CD14-positive monocyte (primary cell): ENCODE data around the gene RNF130. TPM values are rescaled to one million over a fixed set of nuclear protein-coding genes. Genes with fewer than 3 reads are reported as not detected.
A peak's percentile ranks its signal among the peaks of the same experiment; 100 is the strongest.

Source experiments
- DNase-seq, 3 donors: peaks; one replicate each; pipeline ENCODE4 v3.0.0-alpha.2; 2011 to 2022
- H2AFZ ChIP-seq: 2 replicates; pipeline ENCODE4 v1.6.0; 2012; ENCODE audit warnings: mild to moderate bottlenecking, low read depth, low read length, inconsistent platforms; ENCODE audit not compliant: insufficient read depth, poor library complexity, severe bottlenecking
- H3K27ac ChIP-seq, 2 donors: 1 replicate in 1 of 2; 2 replicates in 1 of 2; pipeline ENCODE4 v1.5.1; 2012 to 2013; ENCODE audit warnings: low read length in 2 of 2, control low read depth in 1 of 2, inconsistent platforms in 1 of 2, low read depth in 1 of 2, mild to moderate bottlenecking in 1 of 2
- H3K27me3 ChIP-seq, 2 donors: one replicate each; pipeline versions ENCODE4 v1.6.0 to v1.6.1; 2011 to 2013; ENCODE audit warnings: low read length in 2 of 2; ENCODE audit not compliant: control insufficient read depth in 2 of 2, insufficient read depth in 2 of 2
- H3K36me3 ChIP-seq, 2 donors: replicated peaks in 1 of 2; 1 replicate in 1 of 2; 2 replicates in 1 of 2; pipeline versions ENCODE4 v1.5.1 to v1.6.1; 2012 to 2013; ENCODE audit warnings: low read length in 2 of 2, control low read depth in 1 of 2, inconsistent platforms in 1 of 2, mild to moderate bottlenecking in 1 of 2; ENCODE audit not compliant: insufficient read depth in 2 of 2, control insufficient read depth in 1 of 2
- H3K4me1 ChIP-seq, 2 donors: 1 replicate in 1 of 2; 2 replicates in 1 of 2; pipeline versions ENCODE4 v1.5.1 to v1.6.1; 2012 to 2013; ENCODE audit warnings: low read length in 2 of 2, control low read depth in 1 of 2, inconsistent platforms in 1 of 2, mild to moderate bottlenecking in 1 of 2, moderate library complexity in 1 of 2; ENCODE audit not compliant: insufficient read depth in 2 of 2, control insufficient read depth in 1 of 2
- H3K4me2 ChIP-seq: replicated peaks from 2 replicates; pipeline ENCODE3; 2012; ENCODE audit warnings: low read length, moderate library complexity, mild to moderate bottlenecking; ENCODE audit not compliant: poor library complexity, severe bottlenecking; ENCODE audit errors: extremely low read depth
- H3K4me3 ChIP-seq, 3 experiments: fragments of 200-600 bp in 1 of 3; sonication (generic) in 1 of 3; replicated peaks in 1 of 3; 1 replicate in 2 of 3; 2 replicates in 1 of 3; pipeline ENCODE4 v1.5.1; 2011 to 2013; ENCODE audit warnings: low read length in 3 of 3, mild to moderate bottlenecking in 3 of 3, control low read depth in 2 of 3, low read depth in 2 of 3, inconsistent platforms in 1 of 3, moderate library complexity in 1 of 3
- H3K79me2 ChIP-seq: 2 replicates; pipeline ENCODE4 v1.6.0; 2012; ENCODE audit warnings: mild to moderate bottlenecking, control low read depth, inconsistent platforms, low read length, moderate library complexity; ENCODE audit not compliant: insufficient read depth
- H3K9ac ChIP-seq: 2 replicates; pipeline ENCODE4 v1.6.0; 2017; ENCODE audit warnings: low read length, mild to moderate bottlenecking; ENCODE audit not compliant: insufficient read depth, poor library complexity, severe bottlenecking
- H3K9me3 ChIP-seq, 2 donors: replicated peaks in 1 of 2; 1 replicate in 1 of 2; 2 replicates in 1 of 2; pipeline versions ENCODE4 v1.5.1 to v1.6.1; 2012 to 2013; ENCODE audit warnings: low read length in 2 of 2, control low read depth in 1 of 2; ENCODE audit not compliant: control insufficient read depth in 1 of 2, insufficient read depth in 1 of 2
- H4K20me1 ChIP-seq: 2 replicates; pipeline ENCODE4 v1.6.0; 2012; ENCODE audit warnings: mild to moderate bottlenecking, low read length, control low read depth, moderate library complexity; ENCODE audit not compliant: insufficient read depth
- H3K27ac Mint-ChIP-seq, 7 donors: one replicate each; pipeline ENCODE4 v1.8.0; 2020; ENCODE audit warnings: mild to moderate bottlenecking in 7 of 7, mixed read lengths in 7 of 7, moderate library complexity in 6 of 7, inconsistent platforms in 2 of 7
- H3K27me3 Mint-ChIP-seq, 3 donors: one replicate each; pipeline ENCODE4 v1.8.0; 2021 to 2022; ENCODE audit warnings: low read depth in 3 of 3, mild to moderate bottlenecking in 3 of 3, mixed read lengths in 3 of 3, moderate library complexity in 3 of 3, inconsistent platforms in 1 of 3
- H3K36me3 Mint-ChIP-seq, 2 donors: one replicate each; pipeline ENCODE4 v1.8.0; 2020; ENCODE audit warnings: mixed read lengths in 2 of 2, inconsistent platforms in 1 of 2, mild to moderate bottlenecking in 1 of 2
- H3K4me1 Mint-ChIP-seq: one replicate; pipeline ENCODE4 v1.8.0; 2020; ENCODE audit warnings: mild to moderate bottlenecking, mixed read lengths
- H3K4me3 Mint-ChIP-seq, 2 donors: one replicate each; pipeline ENCODE4 v1.8.0; 2020; ENCODE audit warnings: mild to moderate bottlenecking in 2 of 2, mixed read lengths in 2 of 2, moderate library complexity in 1 of 2
- H3K9me3 Mint-ChIP-seq, 7 donors: one replicate each; pipeline ENCODE4 v1.8.0; 2020 to 2022; ENCODE audit warnings: mixed read lengths in 7 of 7, mild to moderate bottlenecking in 6 of 7, moderate library complexity in 6 of 7, inconsistent platforms in 2 of 7
- WGBS: methylation state at CpG from one replicate; pipeline ENCODE4 v1.1.5; 2013; ENCODE audit warnings: missing lambda C conversion rate; ENCODE audit not compliant: insufficient coverage; 5-methylcytosine and 5-hydroxymethylcytosine counted together
- intact Hi-C, 2 donors: fragments of 100-400 bp; cut with micrococcal nuclease; formaldehyde crosslinking; loops; one replicate each; pipeline versions ENCODE4 v1.15.0 to v1.15.1; 2023
- polyA plus RNA-seq, 3 donors: library from polyadenylated mRNA; depleted of rRNA in 1 of 3; unstranded in 2 of 3; stranded (reverse) in 1 of 3; fragments of 300-500 nt in 2 of 3; fragments of >200 nt in 1 of 3; fragmentation: Illumina TruSeq in 2 of 3; gene quantifications; 1 replicate in 2 of 3; 2 replicates in 1 of 3; pipeline ENCODE4 v1.2.3, GENCODE V29; 2012 to 2021
- TF ChIP-seq, protein P1 (sequence below): fragments of 200-600 bp; IDR thresholded peaks from one replicate; pipeline ENCODE4 v1.8.0; 2022; ENCODE audit warnings: antibody characterized with exemption, mild to moderate bottlenecking

RNF130 gene
- polyA plus RNA-seq, 3 donors, result 294 to 439 (median 376) TPM

DNA sequence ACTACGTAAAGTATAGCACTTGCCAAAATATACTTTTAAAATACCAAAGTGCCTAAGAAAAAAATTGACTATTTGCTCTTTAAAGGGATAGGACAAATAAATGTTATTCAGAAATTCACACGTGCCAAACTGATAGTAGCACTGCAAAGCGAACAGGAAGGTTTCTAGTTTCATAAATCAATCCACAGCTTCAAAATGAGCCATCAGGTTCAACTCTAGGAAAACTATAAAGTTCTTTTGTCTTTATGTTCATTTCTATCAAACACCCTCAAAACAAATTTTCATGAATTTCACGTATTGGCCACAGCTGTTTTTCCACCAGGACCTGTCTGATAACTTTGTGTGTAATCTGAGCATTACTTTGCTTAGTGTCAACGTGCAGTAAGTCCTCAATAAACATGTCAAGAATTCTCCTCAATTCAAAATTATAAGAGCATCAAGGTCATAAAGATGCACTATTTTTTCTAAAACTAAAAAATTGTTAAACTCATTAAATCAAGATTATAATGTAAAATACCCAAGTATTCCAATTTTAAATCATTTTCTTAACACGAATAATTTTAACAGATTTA, 3.0 kb downstream of the RNF130 start:
- Histone ChIP-seq H3K27me3 (no peaks in the 10 kb centered on the region), H3K4me2 (peak overlapping the region; percentile 87), H3K27ac (peak overlapping the region in 1 of 2 donors; percentile 93), H3K79me2 (peaks cover 83% of the 10 kb centered on the region), H3K9me3 (peaks cover 0 to 9% of the 10 kb centered on the region in 2 donors), H3K9ac (peak overlapping the region; percentile 94), H4K20me1 (peaks cover 75% of the 10 kb centered on the region), H2AFZ (no peak overlapping the region), H3K36me3 (no peaks in the 10 kb centered on the region), H3K4me1 (peaks cover 42 to 45% of the 10 kb centered on the region in 2 donors), H3K4me3 (peak overlapping the region in 2 of 3 experiments; percentile 58 to 82)
- intact Hi-C loops, result loop anchor here in 1 of 2 donors (10.0 kb wide), 1 partner anchor 94 kb away; no protein-coding TSS in a partner anchor
- no CpG with 5 or more reads among the region's 6 CpGs for WGBS
- Mint-ChIP-seq H3K36me3 (peaks cover 9 to 12% of the 10 kb centered on the region in 2 donors), H3K27me3 (peaks cover 0 to 3% (median 0%) of the 10 kb centered on the region in 3 donors), H3K4me3 (peak overlapping the region; percentile 40 to 60), H3K4me1 (peaks cover 56% of the 10 kb centered on the region), H3K9me3 (peaks cover 0 to 17% (median 9%) of the 10 kb centered on the region in 7 donors), H3K27ac (peak overlapping the region; percentile 73 to 97 (median 96))
- no peak for DNase-seq
- TF ChIP-seq, protein P1, sequence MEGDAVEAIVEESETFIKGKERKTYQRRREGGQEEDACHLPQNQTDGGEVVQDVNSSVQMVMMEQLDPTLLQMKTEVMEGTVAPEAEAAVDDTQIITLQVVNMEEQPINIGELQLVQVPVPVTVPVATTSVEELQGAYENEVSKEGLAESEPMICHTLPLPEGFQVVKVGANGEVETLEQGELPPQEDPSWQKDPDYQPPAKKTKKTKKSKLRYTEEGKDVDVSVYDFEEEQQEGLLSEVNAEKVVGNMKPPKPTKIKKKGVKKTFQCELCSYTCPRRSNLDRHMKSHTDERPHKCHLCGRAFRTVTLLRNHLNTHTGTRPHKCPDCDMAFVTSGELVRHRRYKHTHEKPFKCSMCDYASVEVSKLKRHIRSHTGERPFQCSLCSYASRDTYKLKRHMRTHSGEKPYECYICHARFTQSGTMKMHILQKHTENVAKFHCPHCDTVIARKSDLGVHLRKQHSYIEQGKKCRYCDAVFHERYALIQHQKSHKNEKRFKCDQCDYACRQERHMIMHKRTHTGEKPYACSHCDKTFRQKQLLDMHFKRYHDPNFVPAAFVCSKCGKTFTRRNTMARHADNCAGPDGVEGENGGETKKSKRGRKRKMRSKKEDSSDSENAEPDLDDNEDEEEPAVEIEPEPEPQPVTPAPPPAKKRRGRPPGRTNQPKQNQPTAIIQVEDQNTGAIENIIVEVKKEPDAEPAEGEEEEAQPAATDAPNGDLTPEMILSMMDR, result no peak

DNA sequence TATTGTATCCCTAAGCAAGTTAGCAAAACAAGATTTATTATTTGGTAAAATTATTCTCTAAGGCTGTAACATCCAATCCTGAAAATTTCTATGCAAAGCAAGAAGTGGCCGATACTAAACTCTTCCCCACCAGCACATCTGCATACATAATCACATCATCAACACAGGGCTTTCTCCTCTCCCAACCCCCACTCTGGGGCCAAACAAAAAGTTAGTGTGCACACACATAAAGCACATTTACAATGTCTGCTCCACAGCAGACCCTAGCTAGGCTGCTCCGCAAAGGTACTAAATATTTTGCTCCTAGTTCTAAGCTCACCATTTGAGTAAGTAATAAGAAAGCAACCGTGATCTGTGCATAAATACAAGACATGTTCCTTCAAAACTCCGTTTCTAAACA, 3.6 kb downstream of the RNF130 start:
- no CpG with 5 or more reads among the region's 4 CpGs for WGBS
- H2AFZ ChIP-seq, result no peak overlapping the region
- Mint-ChIP-seq H3K4me3 (peak overlapping the region; percentile 40 to 64), H3K27me3 (peaks cover 0 to 3% (median 0%) of the 10 kb centered on the region in 3 donors), H3K36me3 (peaks cover 9 to 12% of the 10 kb centered on the region in 2 donors), H3K9me3 (peaks cover 0 to 15% (median 9%) of the 10 kb centered on the region in 7 donors), H3K4me1 (peaks cover 60% of the 10 kb centered on the region), H3K27ac (peak overlapping the region; percentile 69 to 97 (median 95))
- no peak for DNase-seq
- H3K4me2 ChIP-seq, result peak overlapping the region; percentile 87
- peaks cover 42 to 45% of the 10 kb centered on the region in 2 donors for H3K4me1 ChIP-seq
- peaks cover 81% of the 10 kb centered on the region for H4K20me1 ChIP-seq
- H3K9me3 ChIP-seq, result peaks cover 0 to 9% of the 10 kb centered on the region in 2 donors
- H3K4me3 ChIP-seq, result peak overlapping the region in 1 of 3 experiments; percentile 82
- peaks cover 0 to 2% of the 10 kb centered on the region in 2 donors for H3K36me3 ChIP-seq
- peak overlapping the region in 1 of 2 donors; percentile 93 for H3K27ac ChIP-seq
- no peak overlapping the region for H3K9ac ChIP-seq
- H3K27me3 ChIP-seq, result no peaks in the 10 kb centered on the region
- H3K79me2 ChIP-seq, result peaks cover 89% of the 10 kb centered on the region
- intact Hi-C loops, result loop anchor here in 1 of 2 donors (10.0 kb wide), 1 partner anchor 93 kb away; no protein-coding TSS in a partner anchor
- TF ChIP-seq, protein P1, result no peak
